H9 (cell line): ENCODE results near the gene ZDHHC12. TPM values are rescaled to one million over a fixed set of nuclear protein-coding genes. Genes with fewer than 3 reads are reported as not detected.

Experiments
- DNase-seq: peaks from one replicate; pipeline ENCODE4 v3.0.0-alpha.2; 2017
- H2AFZ ChIP-seq: one replicate; pipeline ENCODE4 v1.6.1; 2013; ENCODE audit warnings: mild to moderate bottlenecking, low read length, control low read depth, moderate library complexity
- H2AK5ac ChIP-seq: 2 replicates; pipeline ENCODE4 v1.6.1; 2013; ENCODE audit warnings: low read length, control low read depth, mixed read lengths; ENCODE audit not compliant: insufficient read length
- H2BK120ac ChIP-seq: one replicate; pipeline ENCODE4 v1.6.1; 2013; ENCODE audit warnings: low read depth, mild to moderate bottlenecking, low read length, control low read depth, inconsistent platforms; ENCODE audit not compliant: poor library complexity, severe bottlenecking
- H2BK12ac ChIP-seq: 2 replicates; pipeline ENCODE4 v1.6.1; 2013; ENCODE audit warnings: low read length, control low read depth, mixed read lengths, low read depth; ENCODE audit not compliant: insufficient read length
- H2BK15ac ChIP-seq: 2 replicates; pipeline ENCODE4 v1.6.1; 2013; ENCODE audit warnings: low read depth, low read length, control low read depth
- H2BK20ac ChIP-seq: one replicate; pipeline ENCODE4 v1.6.1; 2013; ENCODE audit warnings: low read depth, mild to moderate bottlenecking, low read length, control low read depth, inconsistent platforms; ENCODE audit not compliant: poor library complexity, severe bottlenecking
- H2BK5ac ChIP-seq: 2 replicates; pipeline ENCODE4 v1.6.1; 2013; ENCODE audit warnings: low read length, control low read depth, mixed read lengths; ENCODE audit not compliant: insufficient read length
- H3K14ac ChIP-seq: 2 replicates; pipeline ENCODE4 v1.6.1; 2013; ENCODE audit warnings: low read length, control low read depth; ENCODE audit not compliant: insufficient read depth
- H3K18ac ChIP-seq: 2 replicates; pipeline ENCODE4 v1.6.1; 2013; ENCODE audit warnings: low read depth, mild to moderate bottlenecking, mixed read lengths, low read length, control low read depth; ENCODE audit not compliant: insufficient read length
- H3K23ac ChIP-seq: 2 replicates; pipeline ENCODE4 v1.6.1; 2013; ENCODE audit warnings: low read length, control low read depth, mixed read lengths, low read depth; ENCODE audit not compliant: insufficient read length
- H3K23me2 ChIP-seq: 2 replicates; pipeline ENCODE4 v1.6.1; 2013; ENCODE audit warnings: low read depth, mild to moderate bottlenecking, mixed read lengths, low read length, control low read depth; ENCODE audit not compliant: insufficient read length, poor library complexity, severe bottlenecking
- H3K27ac ChIP-seq: 2 replicates; pipeline ENCODE4 v1.5.1; 2013; ENCODE audit warnings: low read length, control low read depth, mixed read lengths, low read depth; ENCODE audit not compliant: insufficient read length
- H3K27me3 ChIP-seq: 2 replicates; pipeline ENCODE4 v1.6.1; 2013; ENCODE audit warnings: low read length, control low read depth, inconsistent platforms; ENCODE audit not compliant: insufficient read depth
- H3K4ac ChIP-seq: 2 replicates; pipeline ENCODE4 v1.6.1; 2013; ENCODE audit warnings: low read depth, mild to moderate bottlenecking, control low read depth, inconsistent platforms, low read length, moderate library complexity
- H3K4me1 ChIP-seq: 2 replicates; pipeline ENCODE4 v1.6.1; 2013; ENCODE audit warnings: low read length, control low read depth, inconsistent platforms; ENCODE audit not compliant: insufficient read depth
- H3K4me2 ChIP-seq: 2 replicates; pipeline ENCODE4 v1.6.1; 2013; ENCODE audit warnings: low read length, control low read depth, mixed read lengths; ENCODE audit not compliant: insufficient read length, insufficient read depth
- H3K56ac ChIP-seq: 2 replicates; pipeline ENCODE4 v1.6.1; 2013; ENCODE audit warnings: low read depth, mild to moderate bottlenecking, mixed read lengths, low read length, control low read depth; ENCODE audit not compliant: insufficient read length
- H3K79me1 ChIP-seq: 2 replicates; pipeline ENCODE4 v1.6.1; 2013; ENCODE audit warnings: low read depth, mild to moderate bottlenecking, moderate library complexity, low read length, control low read depth, inconsistent platforms; ENCODE audit not compliant: insufficient read depth, poor library complexity, severe bottlenecking
- H3K79me2 ChIP-seq: 2 replicates; pipeline ENCODE4 v1.6.1; 2013; ENCODE audit warnings: low read length, control low read depth, inconsistent platforms; ENCODE audit not compliant: insufficient read depth
- H3K9ac ChIP-seq: 2 replicates; pipeline ENCODE4 v1.6.1; 2013; ENCODE audit warnings: low read length, control low read depth, mixed read lengths; ENCODE audit not compliant: insufficient read length; ENCODE audit errors: extremely low read depth
- H3K9me3 ChIP-seq: one replicate; pipeline ENCODE4 v1.6.1; 2013; ENCODE audit warnings: low read depth, low read length, inconsistent platforms; ENCODE audit not compliant: control insufficient read depth
- H3T11ph ChIP-seq: one replicate; pipeline ENCODE4 v1.6.1; 2013; ENCODE audit warnings: mild to moderate bottlenecking, low read length, control low read depth, inconsistent platforms
- H4K20me1 ChIP-seq: one replicate; pipeline ENCODE4 v1.6.1; 2013; ENCODE audit not compliant: control insufficient read depth, insufficient read length, insufficient read depth
- H4K5ac ChIP-seq: 2 replicates; pipeline ENCODE4 v1.6.1; 2013; ENCODE audit warnings: low read depth, mild to moderate bottlenecking, mixed read lengths, low read length, control low read depth; ENCODE audit not compliant: insufficient read length
- H4K8ac ChIP-seq: replicated peaks from 2 replicates; pipeline ENCODE4 v1.6.1; 2013; ENCODE audit warnings: low read length, control low read depth, mixed read lengths, low read depth; ENCODE audit not compliant: insufficient read length
- H4K91ac ChIP-seq: 2 replicates; pipeline ENCODE4 v1.6.1; 2013; ENCODE audit warnings: low read depth, mild to moderate bottlenecking, moderate library complexity, mixed read lengths, low read length, control low read depth; ENCODE audit not compliant: insufficient read length
- H3K27ac Mint-ChIP-seq, 3 experiments: 2 replicates in 2 of 3; 3 replicates in 1 of 3; pipeline ENCODE4 v1.8.0; 2020 to 2021; ENCODE audit warnings: mixed read lengths in 3 of 3, mild to moderate bottlenecking in 1 of 3, moderate library complexity in 1 of 3
- H3K27me3 Mint-ChIP-seq: 2 replicates; pipeline ENCODE4 v1.8.0; 2021; ENCODE audit warnings: low read depth, mild to moderate bottlenecking, moderate library complexity, mixed read lengths
- H3K36me3 Mint-ChIP-seq, 3 experiments: 2 replicates in 2 of 3; 3 replicates in 1 of 3; pipeline ENCODE4 v1.8.0; 2020 to 2021; ENCODE audit warnings: low read depth in 3 of 3, mixed read lengths in 3 of 3; ENCODE audit not compliant: insufficient read depth in 1 of 3
- H3K4me1 Mint-ChIP-seq, 2 experiments: 2 replicates each; pipeline ENCODE4 v1.8.0; 2020; ENCODE audit warnings: mixed read lengths in 2 of 2
- H3K4me3 Mint-ChIP-seq, 2 experiments: 2 replicates in 1 of 2; 3 replicates in 1 of 2; pipeline ENCODE4 v1.8.0; 2020 to 2021; ENCODE audit warnings: mild to moderate bottlenecking in 2 of 2, mixed read lengths in 2 of 2, moderate library complexity in 1 of 2
- H3K9me3 Mint-ChIP-seq, 2 experiments: 2 replicates in 1 of 2; 3 replicates in 1 of 2; pipeline ENCODE4 v1.8.0; 2020; ENCODE audit warnings: mild to moderate bottlenecking in 2 of 2, mixed read lengths in 2 of 2, moderate library complexity in 1 of 2
- CTCF ChIP-seq: fragments of 200-600 bp; sonication (generic); conservative IDR thresholded peaks from 3 replicates; pipeline ENCODE4 v1.8.0; 2021; ENCODE audit warnings: antibody characterized with exemption, mild to moderate bottlenecking
- WGBS: extraction: QIAGEN DNeasy Blood & Tissue Kit; methylation state at CpG from one replicate; pipeline ENCODE4 v1.1.7; 2013; ENCODE audit warnings: missing lambda C conversion rate, low lambda C conversion rate, mixed read lengths; ENCODE audit not compliant: insufficient read length; ENCODE audit errors: extremely low coverage; 5-methylcytosine and 5-hydroxymethylcytosine counted together
- total RNA-seq: library from RNA; stranded (reverse); gene quantifications from 2 replicates; pipeline ENCODE4 v1.2.1, GENCODE V29; 2021

The ZDHHC12 gene
- total RNA-seq, 1 experiment from 2014 or later = 42.8 TPM

DNA sequence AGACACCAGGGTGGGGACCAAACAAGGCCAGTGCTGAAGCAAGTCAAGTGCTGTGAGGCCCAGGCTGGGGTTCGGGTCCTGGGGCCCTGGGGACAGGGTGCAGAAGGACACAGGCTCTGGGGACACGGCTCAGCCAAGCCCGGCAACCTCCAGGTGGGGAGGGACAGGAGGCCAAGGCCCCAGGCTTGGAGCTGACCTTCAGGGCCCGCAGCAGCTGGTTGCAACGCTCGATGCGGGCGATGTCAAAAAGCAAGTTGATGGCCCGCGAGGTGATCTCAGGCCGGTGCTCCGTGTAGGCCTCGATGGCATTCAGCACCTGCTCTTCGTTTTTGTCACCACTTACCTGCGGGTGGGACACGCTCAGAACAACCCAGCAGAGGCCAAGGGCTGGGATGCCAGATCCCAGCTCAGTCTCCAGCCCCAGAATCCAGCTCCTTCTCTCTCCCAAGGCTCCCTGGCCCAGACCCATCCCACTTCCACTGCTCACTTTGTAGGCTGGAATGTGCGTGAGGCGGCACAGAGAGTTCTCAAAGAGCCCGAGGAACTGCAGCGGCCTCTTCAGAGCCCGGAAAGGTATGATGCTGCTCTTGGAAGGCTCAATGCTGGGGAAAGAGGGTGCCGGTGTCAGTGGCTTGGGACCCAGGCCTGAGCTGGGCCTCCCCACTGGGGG is 27.1 kb upstream of the ZDHHC12 start:
- no peak overlapping the region for H3K4ac ChIP-seq
- Mint-ChIP-seq H3K27ac (no peak overlapping the region), H3K9me3 (no peaks in the 10 kb centered on the region), H3K4me3 (no peak overlapping the region), H3K27me3 (no peaks in the 10 kb centered on the region), H3K4me1 (no peaks in the 10 kb centered on the region), H3K36me3 (peaks cover 0 to 9% (median 8%) of the 10 kb centered on the region in 3 experiments; a peak in 4 of 7 replicates)
- no peak for TF ChIP-seq CTCF
- no peak overlapping the region for H3K14ac ChIP-seq
- no peak overlapping the region for H2BK5ac ChIP-seq
- no peaks in the 10 kb centered on the region for H3K4me1 ChIP-seq
- no peaks in the 10 kb centered on the region for H3K9me3 ChIP-seq
- no peak overlapping the region for H2BK20ac ChIP-seq
- H2BK15ac ChIP-seq = no peak overlapping the region
- no peak overlapping the region for H2BK12ac ChIP-seq
- H3K27ac ChIP-seq = no peak overlapping the region
- H3K9ac ChIP-seq = no peak overlapping the region
- no peaks in the 10 kb centered on the region for H3K79me2 ChIP-seq
- H4K20me1 ChIP-seq = peaks cover 3% of the 10 kb centered on the region
- no peak overlapping the region for H4K91ac ChIP-seq
- no peaks in the 10 kb centered on the region for H3K79me1 ChIP-seq
- no peaks in the 10 kb centered on the region for H3K23me2 ChIP-seq
- H4K8ac ChIP-seq = no peak overlapping the region
- H3K56ac ChIP-seq = no peak overlapping the region
- WGBS = no CpG with 5 or more reads among the region's 22 CpGs
- H4K5ac ChIP-seq = no peak overlapping the region
- no peak overlapping the region for H3K23ac ChIP-seq
- DNase-seq = no peak
- H3T11ph ChIP-seq = no peak overlapping the region
- H3K4me2 ChIP-seq = no peak overlapping the region
- H2AFZ ChIP-seq = no peak overlapping the region
- no peaks in the 10 kb centered on the region for H3K27me3 ChIP-seq
- H2AK5ac ChIP-seq = no peak overlapping the region
- H2BK120ac ChIP-seq = no peak overlapping the region
- no peak overlapping the region for H3K18ac ChIP-seq
